Measurements from ENCODE around the gene NPY.
"Not testable (repeated sequence)": the region's sequence is repeated elsewhere in the genome, so short reads cannot be mapped to it uniquely, and the experiment has no call there.

The NPY gene

DNA sequence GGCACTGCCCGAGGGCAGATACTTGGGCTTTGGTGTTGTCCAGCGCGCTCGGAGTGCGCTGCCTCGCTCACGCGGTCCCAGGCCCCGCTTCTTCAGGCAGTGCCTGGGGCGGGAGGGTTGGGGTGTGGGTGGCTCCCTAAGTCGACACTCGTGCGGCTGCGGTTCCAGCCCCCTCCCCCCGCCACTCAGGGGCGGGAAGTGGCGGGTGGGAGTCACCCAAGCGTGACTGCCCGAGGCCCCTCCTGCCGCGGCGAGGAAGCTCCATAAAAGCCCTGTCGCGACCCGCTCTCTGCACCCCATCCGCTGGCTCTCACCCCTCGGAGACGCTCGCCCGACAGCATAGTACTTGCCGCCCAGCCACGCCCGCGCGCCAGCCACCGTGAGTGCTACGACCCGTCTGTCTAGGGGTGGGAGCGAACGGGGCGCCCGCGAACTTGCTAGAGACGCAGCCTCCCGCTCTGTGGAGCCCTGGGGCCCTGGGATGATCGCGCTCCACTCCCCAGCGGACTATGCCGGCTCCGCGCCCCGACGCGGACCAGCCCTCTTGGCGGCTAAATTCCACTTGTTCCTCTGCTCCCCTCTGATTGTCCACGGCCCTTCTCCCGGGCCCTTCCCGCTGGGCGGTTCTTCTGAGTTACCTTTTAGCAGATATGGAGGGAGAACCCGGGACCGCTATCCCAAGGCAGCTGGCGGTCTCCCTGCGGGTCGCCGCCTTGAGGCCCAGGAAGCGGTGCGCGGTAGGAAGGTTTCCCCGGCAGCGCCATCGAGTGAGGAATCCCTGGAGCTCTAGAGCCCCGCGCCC lies at the start of gene NPY:
TSS of gene NPY (plus strand) at position 294 of the 802 bp plus-strand sequence. CDS start 1,051 bp downstream, outside the sequence.
- DNase-seq (ENCODE audit: low spot score) = no peak

DNA sequence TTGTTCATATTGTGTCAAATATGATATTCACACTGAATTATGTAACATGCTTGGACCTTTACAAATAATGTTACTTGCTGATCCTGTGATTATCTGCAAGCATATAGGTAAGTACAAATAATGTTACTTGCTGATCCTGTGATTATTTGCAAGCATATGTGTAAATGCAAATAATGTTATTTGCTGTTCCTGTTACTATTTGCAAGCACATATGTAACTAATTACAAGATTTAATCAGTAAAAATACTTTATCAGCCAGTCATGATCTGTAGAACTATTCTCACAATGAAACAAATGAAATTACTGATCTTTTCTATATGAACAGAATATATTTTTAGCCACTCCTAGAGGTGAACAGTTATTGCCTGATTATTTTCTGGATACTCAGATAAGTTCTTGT lies 44.7 kb upstream of the NPY start:
- no peak for DNase-seq (ENCODE audit: low spot score)

DNA sequence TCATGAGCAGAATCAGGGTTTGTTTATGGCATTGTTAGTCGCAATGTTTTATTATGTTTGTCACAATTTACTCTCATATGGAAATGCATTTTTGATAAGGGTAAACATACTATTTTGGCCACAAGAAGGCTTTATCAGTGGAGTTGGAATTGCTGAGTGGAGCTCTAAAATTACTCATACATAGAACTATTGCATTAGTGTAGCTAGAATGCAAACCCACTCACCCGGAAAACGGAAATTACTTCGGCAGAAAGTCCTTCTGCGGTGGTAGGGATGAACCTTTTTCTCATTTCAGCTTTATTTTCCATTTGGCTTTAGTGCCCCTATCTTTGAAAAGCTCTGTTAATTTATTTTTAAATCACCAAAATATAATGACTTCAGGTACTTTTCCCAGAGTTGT lies 42.8 kb upstream of the NPY start:
- DNase-seq (ENCODE audit: low spot score) = no peak

GRCh38 chr7:24244554-24244953 lies 39.4 kb upstream of the NPY start:
- DNase-seq (ENCODE audit: low spot score) = no peak

DNA sequence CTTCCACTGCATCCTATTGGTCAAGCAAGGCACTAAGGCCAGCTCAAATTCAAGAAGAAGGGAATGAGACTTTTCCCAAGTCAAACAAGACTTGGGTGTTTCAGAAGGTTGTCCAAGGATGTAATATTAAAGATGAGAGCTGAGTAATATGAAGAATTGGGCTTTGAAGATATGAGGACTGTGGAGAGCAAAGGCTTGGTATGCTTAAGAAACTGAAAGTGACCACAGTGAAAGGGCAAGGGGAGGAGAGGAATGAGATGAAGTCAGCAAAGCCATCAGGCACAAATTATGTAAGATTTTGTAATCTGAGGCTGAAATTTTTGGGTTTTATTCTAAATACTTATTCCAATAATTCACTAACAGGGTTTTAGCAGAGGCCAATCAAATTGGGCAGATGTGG lies 38.6 kb upstream of the NPY start:
- no peak for DNase-seq (ENCODE audit: low spot score)

- no peak for DNase-seq (ENCODE audit: low spot score)
Measured at GRCh38 chr7:24249266-24249665, 34.7 kb upstream of the NPY start.

DNA sequence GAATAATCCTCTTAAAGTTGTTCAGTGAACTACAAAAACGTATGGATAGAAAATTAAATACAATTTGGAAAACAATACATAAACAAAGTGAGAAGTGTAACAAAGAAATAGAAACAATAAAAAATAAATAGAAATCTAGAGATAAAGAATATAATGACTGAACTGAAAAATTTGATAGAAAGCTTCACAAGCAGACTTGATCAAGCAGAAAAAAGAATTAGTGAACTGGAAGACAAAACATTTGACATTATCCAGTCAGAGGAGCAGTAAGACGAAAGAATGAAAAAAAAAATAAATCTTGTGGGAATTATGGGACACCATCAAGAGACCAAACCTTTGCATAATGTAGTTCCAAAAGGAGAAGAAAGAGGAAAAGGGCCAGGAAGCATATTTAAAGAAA lies 32.4 kb upstream of the NPY start:
- no peak for DNase-seq (ENCODE audit: low spot score)

DNA sequence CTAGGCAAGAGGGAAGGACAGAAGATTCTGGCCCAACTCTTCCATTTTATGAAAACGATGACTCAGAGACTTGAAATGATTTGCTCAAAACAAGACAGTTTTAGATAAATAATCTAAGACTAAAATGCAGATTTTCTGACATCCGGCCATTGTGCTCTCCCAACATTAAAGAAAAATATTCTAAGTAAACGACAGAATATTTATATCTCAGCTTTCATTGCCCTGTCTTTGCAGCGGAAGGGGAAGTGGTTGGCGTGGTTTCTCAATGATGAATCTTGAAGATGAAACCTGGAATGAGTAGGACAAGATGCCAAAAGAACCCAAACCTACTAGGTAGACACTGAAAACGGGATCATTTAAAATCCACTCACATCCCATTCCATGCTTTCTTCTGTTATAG lies 28.9 kb upstream of the NPY start:
- no peak for DNase-seq (ENCODE audit: low spot score)

DNA sequence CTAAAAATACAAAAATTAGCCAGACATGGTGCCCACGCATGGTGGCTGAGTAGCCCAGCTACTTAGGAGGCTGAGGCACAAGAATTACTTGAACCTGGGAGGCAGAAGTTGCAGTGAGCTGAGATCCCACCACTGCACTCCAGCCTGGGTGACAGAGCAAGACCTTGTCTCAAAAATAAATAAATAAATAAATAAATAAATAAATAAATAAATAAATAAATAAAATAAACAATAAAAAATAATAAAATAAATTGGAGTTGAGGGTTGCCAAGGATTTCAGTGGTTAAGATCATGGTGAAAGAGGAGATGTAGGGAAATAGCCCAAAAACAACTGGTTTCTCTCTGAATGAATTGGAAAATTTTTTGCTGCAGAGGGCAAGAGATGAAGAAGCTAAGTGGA lies 25.7 kb upstream of the NPY start:
- not testable (repeated sequence) for DNase-seq (ENCODE audit: low spot score)

- DNase-seq (ENCODE audit: low spot score) = no peak
Measured at GRCh38 chr7:24271938-24272337, 12.1 kb upstream of the NPY start.

DNA sequence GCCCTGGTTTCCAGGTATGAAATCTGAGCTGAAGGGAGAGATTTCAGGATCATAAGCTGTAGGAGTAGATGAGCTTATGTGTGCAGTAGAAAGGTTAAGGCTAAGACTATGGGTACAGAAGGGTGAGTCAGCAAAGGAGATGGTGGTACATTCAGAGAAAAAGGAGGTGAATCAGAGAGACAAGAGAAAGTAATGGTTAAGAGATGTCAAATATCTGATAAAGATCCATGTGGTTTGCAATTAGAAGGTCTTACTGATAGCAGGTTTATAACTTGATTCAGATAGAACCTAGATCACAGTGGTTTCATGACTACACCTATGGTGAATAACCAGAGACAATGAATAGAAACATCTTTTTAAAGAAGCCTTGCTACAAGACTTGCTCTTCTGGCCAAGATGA lies 4.5 kb upstream of the NPY start:
- no peak for DNase-seq (ENCODE audit: low spot score)

DNA sequence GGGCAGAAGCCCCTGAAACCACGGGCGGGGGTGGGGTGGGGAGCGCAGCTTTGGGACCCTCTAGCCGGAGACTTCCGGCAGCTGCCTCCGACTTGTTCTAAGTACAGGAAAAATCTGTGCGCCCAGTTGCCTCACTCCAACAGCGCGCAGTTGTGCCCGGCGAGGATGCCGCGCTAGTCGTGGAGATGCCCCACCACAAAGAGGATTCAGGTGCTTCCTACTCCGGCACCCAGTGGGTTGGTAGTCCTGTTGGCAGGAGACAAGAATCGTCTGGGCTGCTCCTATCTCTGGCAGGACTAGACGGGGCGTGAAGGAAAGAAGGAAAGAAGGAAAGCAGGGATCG lies 465 bp upstream of the NPY start:
- no peak for DNase-seq (ENCODE audit: low spot score)

- no peak for DNase-seq (ENCODE audit: low spot score)
Measured at GRCh38 chr7:24284699-24285506, 913 bp downstream of the NPY start.

GRCh38 chr7:24290004-24290641 lies 6.1 kb downstream of the NPY start:
- no peak for DNase-seq (ENCODE audit: low spot score)

DNA sequence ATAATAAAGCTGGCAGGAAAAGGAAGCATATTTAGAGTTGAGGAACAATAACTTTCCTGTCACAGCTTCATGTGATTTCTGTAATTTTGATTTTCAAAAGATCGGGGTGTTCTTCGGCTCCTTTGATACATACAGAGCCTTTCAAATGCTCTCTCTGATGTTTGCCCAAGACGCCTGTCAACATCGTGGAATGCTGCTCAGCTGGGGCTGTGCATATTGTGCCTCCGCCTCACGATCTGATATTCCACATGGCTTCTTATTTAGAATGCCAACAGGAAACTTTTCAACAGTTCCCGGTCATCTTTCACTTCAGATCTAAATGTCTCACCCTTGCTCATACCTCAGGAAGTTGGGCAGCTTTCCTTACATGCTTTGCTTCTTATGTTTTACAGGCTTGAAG lies 7.3 kb downstream of the NPY start:
- DNase-seq (ENCODE audit: low spot score) = no peak

GRCh38 chr7:24297362-24297761 lies 13.4 kb downstream of the NPY start:
- no peak for DNase-seq (ENCODE audit: low spot score)

DNA sequence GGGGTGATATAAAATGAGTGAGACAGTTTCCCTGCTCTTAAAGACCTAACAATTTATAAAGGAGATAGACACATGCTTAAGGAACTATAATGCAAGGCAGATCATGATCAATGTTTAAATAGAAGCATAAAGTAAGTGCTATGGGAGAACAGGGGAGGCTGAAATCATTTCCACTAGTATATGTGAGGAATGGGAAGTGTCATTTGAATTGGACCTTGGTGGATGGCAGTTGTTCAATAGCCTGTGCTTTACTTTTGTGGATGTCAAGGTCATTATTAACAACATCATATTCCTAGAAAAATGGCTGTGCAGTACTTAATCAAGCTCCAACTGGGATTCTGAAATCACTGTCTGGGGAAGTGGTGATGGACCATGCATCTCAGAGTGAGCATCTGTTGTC lies 14.7 kb downstream of the NPY start:
- DNase-seq (ENCODE audit: low spot score) = no peak

DNA sequence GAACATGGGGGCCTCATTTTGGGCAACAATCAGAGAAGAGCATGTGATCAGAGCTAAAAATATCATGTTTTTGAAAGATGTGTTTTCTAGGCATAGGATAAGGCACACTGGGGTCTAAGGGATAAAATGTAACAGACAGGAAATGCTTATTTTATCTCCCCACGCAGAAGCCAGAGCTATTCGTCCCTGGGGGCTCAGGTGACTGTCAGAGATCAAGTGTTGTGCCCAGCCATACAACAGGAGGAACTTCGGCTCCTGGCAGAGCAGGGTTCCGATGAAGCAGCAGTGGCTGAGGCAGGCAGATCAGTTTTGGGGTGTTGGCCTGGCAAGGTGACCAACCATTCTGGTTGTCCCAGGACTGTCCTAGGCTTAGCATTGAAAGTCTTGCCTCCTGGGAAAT lies 15.2 kb downstream of the NPY start:
- no peak for DNase-seq (ENCODE audit: low spot score)

- DNase-seq (ENCODE audit: low spot score) = no peak
Measured at GRCh38 chr7:24301703-24302102, 17.7 kb downstream of the NPY start.

DNA sequence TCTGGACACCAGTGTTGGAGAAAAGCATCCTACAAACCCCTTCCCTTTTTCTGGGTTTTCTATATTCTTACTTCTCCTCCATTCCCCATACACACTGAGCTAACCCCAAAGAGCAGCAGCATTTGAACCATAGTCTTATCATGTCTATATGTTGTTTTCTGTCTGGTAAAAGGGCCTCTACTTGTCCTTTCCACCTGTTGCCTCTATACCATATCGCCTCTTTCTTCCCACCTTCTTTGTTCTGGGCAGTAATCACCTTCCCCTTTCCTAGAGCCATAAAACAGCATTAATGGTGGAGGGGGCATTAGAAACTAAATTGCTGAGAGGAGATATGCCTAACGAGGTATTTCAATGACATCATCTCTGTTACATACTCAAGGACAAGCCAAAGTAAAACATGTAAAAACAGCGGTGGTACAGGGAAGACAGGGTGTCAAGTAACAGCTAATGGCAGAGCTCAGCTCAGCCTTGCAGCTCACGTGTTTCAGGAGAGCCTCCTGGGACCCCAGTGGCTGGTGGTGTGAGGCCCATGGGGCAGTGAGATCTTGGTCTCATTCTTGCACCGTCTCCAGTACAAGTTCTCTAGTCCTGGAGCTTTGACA lies 20.6 kb downstream of the NPY start:
- no peak for DNase-seq (ENCODE audit: low spot score)

GRCh38 chr7:24307326-24307725 lies 23.3 kb downstream of the NPY start:
- no peak for DNase-seq (ENCODE audit: low spot score)

- DNase-seq (ENCODE audit: low spot score) = no peak
Measured at GRCh38 chr7:24312588-24312987, 28.6 kb downstream of the NPY start.

- no peak for DNase-seq (ENCODE audit: low spot score)
Measured at GRCh38 chr7:24313777-24314176, 29.8 kb downstream of the NPY start.
